ENCODE measurements around the gene AHI1.

AHI1 gene

GRCh38 chr6:135497412-135498184, at the start of gene AHI1:
Gene AHI1, minus strand, starts transcription at chr6:135497740. Its CDS starts 5,503 bp downstream, at chr6:135492237.
- DNase-seq, result peak; percentile 94 to 95

- DNase-seq, result no peak
Measured at GRCh38 chr6:135546680-135547418, 49.3 kb upstream of the AHI1 start.

- DNase-seq, result no peak
Measured at GRCh38 chr6:135546206-135546605, 48.7 kb upstream of the AHI1 start.

GRCh38 chr6:135540207-135540840, 42.8 kb upstream of the AHI1 start:
- DNase-seq, result no peak

- peak; percentile 63 to 69 for DNase-seq
Measured at GRCh38 chr6:135537741-135538301, 40.3 kb upstream of the AHI1 start.

- no peak for DNase-seq
Measured at GRCh38 chr6:135535989-135536414, 38.5 kb upstream of the AHI1 start.

- no peak for DNase-seq
Measured at GRCh38 chr6:135534773-135535380, 37.3 kb upstream of the AHI1 start.

GRCh38 chr6:135532559-135532958, 35.0 kb upstream of the AHI1 start:
- no peak for DNase-seq

GRCh38 chr6:135531954-135532490, 34.5 kb upstream of the AHI1 start:
- DNase-seq, result no peak

- DNase-seq, result no peak
Measured at GRCh38 chr6:135530113-135530512, 32.6 kb upstream of the AHI1 start.

GRCh38 chr6:135527960-135528249, 30.4 kb upstream of the AHI1 start:
- DNase-seq, result no peak

GRCh38 chr6:135527116-135527959, 29.8 kb upstream of the AHI1 start:
- DNase-seq, result no peak

- DNase-seq, result no peak
Measured at GRCh38 chr6:135525594-135525993, 28.1 kb upstream of the AHI1 start.

- no peak for DNase-seq
Measured at GRCh38 chr6:135522965-135523692, 25.6 kb upstream of the AHI1 start.

GRCh38 chr6:135521431-135521830, 23.9 kb upstream of the AHI1 start:
- no peak for DNase-seq

- no peak for DNase-seq
Measured at GRCh38 chr6:135520781-135521180, 23.2 kb upstream of the AHI1 start.

- no peak for DNase-seq
Measured at GRCh38 chr6:135519348-135519747, 21.8 kb upstream of the AHI1 start.

GRCh38 chr6:135517527-135517926, 20.0 kb upstream of the AHI1 start:
- DNase-seq, result no peak

GRCh38 chr6:135514706-135515105, 17.2 kb upstream of the AHI1 start:
- no peak for DNase-seq

GRCh38 chr6:135506270-135506997, 8.9 kb upstream of the AHI1 start:
- DNase-seq, result no peak

- no peak for DNase-seq
Measured at GRCh38 chr6:135505648-135506047, 8.1 kb upstream of the AHI1 start.

Data from activated T-cell treated with anti-CD3 and anti-CD28 coated beads, Interleukin-2, amount 50 U/mL, for 48 hours (primary cell).